ENCODE measurements around the gene MAP4K3. TPM values are rescaled to one million over a fixed set of nuclear protein-coding genes. Genes with fewer than 3 reads are reported as not detected.

The MAP4K3 gene
- total and polyA plus RNA-seq, 9 of the 15 experiments (the other 6 are each of a cell fraction or from before 2014, with no cell fraction given) = 3.1 to 30.0 (median 16.9) TPM

DNA sequence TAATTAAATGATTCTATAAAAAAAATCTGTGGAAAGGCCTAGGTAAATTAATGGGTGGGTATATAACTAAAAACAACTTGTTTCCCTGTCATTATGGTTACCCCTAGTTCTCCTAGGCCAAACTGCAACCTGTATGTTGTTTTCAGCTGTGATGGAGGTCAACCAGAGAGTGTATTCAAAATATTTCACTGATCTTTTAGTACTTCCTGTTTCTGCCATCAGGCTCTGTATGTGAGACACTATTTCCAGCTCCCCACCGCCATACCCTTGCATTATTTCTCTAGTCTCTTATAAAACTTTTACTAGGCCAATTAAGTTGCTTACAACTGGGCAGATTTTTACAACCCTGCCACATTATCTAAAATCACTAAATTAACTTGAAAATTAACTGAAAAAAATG is 172.4 kb downstream of the MAP4K3 start (continued):
- no peak for TF ChIP-seq ADNP (tag; IDR thresholded peaks at IDR 0.05)
- TF ChIP-seq SIX5 (IDR thresholded peaks at IDR 0.05; ENCODE audit: borderline replicate concordance in 1 of 2, insufficient read depth in 1 of 2, low read depth in 1 of 2, low read length in 2 of 2) = no peak
- TF ChIP-seq PCBP1 (IDR thresholded peaks at IDR 0.05; ENCODE audit: low read depth, low read length, poor library complexity, severe bottlenecking) = no peak
- no peak for TF ChIP-seq ZNF764 (CRISPR knock-in tag; IDR thresholded peaks at IDR 0.05; ENCODE audit: low read depth)
- no peak for TF ChIP-seq ZNF143 (CRISPR knock-in tag; IDR thresholded peaks at IDR 0.05)

DNA sequence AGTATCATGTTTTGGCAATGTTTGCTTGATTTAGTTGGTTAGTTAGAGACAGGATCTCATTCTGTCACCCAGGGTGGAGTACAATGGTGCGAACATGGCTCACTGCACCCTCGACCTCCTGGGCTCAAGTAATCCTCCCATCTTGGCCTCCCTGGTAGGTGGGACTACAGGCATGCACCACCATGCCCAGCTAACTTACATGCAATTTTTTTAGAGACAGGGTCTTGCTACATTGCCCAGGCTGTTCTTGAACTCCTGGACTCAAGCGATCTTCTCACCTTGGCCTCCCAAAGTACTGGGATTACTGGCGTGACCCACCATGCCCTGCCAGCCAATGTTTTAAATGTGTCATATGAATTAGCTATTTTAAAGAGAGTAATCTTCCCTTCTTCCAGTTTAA is 177.0 kb downstream of the MAP4K3 start:
- Histone ChIP-seq H2AFZ (ENCODE audit: low read depth, low read length) (no peak overlapping the region), H3K9me1 (ENCODE audit: control insufficient read depth, insufficient read depth, low read length) (no peaks in the 10 kb centered on the region), H3K4me2 (ENCODE audit: insufficient read depth, low read length) (no peak overlapping the region), H3K4me1 (replicated peaks in 1 of 2; ENCODE audit: control insufficient read depth in 2 of 2, insufficient read depth in 2 of 2, low read length in 2 of 2) (no peaks in the 10 kb centered on the region), H3K27ac (ENCODE audit: extremely low read depth, low read depth, low read length) (no peak overlapping the region), H3K9ac (ENCODE audit: insufficient read depth in 1 of 2, low read depth in 2 of 2, low read length in 2 of 2) (no peak overlapping the region), H3K4me3 (no peak overlapping the region), H3K9me3 (replicated peaks; ENCODE audit: control insufficient read depth, insufficient read depth, low read depth, low read length) (no peaks in the 10 kb centered on the region), H3K27me3 (ENCODE audit: control insufficient read depth in 2 of 2, insufficient read depth in 2 of 2, low read length in 2 of 2) (no peaks in the 10 kb centered on the region), H3K36me3 (ENCODE audit: control insufficient read depth, insufficient read depth, low read length) (peaks cover 63% of the 10 kb centered on the region), H3K79me2 (ENCODE audit: control insufficient read depth, insufficient read depth, low read length) (no peaks in the 10 kb centered on the region), H4K20me1 (replicated peaks; ENCODE audit: control insufficient read depth, insufficient read depth, low read length) (no peaks in the 10 kb centered on the region)
- BruUV-seq (replicated peaks) = no TSS peak
- CTCF ChIA-PET (ENCODE audit: low intra/inter-chr PET ratio) = no interaction called here
- ATAC-seq (no peak), DNase-seq (ENCODE audit: extremely low read depth in 1 of 4, low spot score in 3 of 4) (no peak), FAIRE-seq (no peak)
- WGBS (ENCODE audit: insufficient coverage, low coverage, missing lambda C conversion rate) = 87% methylated on average over 4 of the region's 4 CpGs
- in situ Hi-C loops (cut with MboI) = no loop called here
- POLR2A ChIA-PET = no interaction called here
- intact Hi-C loops (cut with micrococcal nuclease) = no loop called here
- no peak for TF ChIP-seq NR2F6 (CRISPR knock-in tag; IDR thresholded peaks at IDR 0.05)
- no peak for TF ChIP-seq SMARCA4 (IDR thresholded peaks at IDR 0.05)
- no peak for TF ChIP-seq CHD1 (IDR thresholded peaks at IDR 0.05; ENCODE audit: low read length)
- no peak for TF ChIP-seq SMARCC2 (IDR thresholded peaks at IDR 0.05; ENCODE audit: low read depth)
- TF ChIP-seq, protein P1, sequence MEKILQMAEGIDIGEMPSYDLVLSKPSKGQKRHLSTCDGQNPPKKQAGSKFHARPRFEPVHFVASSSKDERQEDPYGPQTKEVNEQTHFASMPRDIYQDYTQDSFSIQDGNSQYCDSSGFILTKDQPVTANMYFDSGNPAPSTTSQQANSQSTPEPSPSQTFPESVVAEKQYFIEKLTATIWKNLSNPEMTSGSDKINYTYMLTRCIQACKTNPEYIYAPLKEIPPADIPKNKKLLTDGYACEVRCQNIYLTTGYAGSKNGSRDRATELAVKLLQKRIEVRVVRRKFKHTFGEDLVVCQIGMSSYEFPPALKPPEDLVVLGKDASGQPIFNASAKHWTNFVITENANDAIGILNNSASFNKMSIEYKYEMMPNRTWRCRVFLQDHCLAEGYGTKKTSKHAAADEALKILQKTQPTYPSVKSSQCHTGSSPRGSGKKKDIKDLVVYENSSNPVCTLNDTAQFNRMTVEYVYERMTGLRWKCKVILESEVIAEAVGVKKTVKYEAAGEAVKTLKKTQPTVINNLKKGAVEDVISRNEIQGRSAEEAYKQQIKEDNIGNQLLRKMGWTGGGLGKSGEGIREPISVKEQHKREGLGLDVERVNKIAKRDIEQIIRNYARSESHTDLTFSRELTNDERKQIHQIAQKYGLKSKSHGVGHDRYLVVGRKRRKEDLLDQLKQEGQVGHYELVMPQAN (IDR thresholded peaks at IDR 0.05; ENCODE audit: borderline replicate concordance) = no peak
- no peak for TF ChIP-seq POLR3A (IDR thresholded peaks at IDR 0.05; ENCODE audit: borderline replicate concordance, extremely low read depth, insufficient read depth, insufficient read length)
- TF ChIP-seq, protein P2, sequence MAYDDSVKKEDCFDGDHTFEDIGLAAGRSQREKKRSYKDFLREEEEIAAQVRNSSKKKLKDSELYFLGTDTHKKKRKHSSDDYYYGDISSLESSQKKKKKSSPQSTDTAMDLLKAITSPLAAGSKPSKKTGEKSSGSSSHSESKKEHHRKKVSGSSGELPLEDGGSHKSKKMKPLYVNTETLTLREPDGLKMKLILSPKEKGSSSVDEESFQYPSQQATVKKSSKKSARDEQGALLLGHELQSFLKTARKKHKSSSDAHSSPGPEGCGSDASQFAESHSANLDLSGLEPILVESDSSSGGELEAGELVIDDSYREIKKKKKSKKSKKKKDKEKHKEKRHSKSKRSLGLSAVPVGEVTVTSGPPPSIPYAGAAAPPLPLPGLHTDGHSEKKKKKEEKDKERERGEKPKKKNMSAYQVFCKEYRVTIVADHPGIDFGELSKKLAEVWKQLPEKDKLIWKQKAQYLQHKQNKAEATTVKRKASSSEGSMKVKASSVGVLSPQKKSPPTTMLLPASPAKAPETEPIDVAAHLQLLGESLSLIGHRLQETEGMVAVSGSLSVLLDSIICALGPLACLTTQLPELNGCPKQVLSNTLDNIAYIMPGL (CRISPR knock-in tag; IDR thresholded peaks at IDR 0.05) = no peak
- TF ChIP-seq XRCC4 (IDR thresholded peaks at IDR 0.05; ENCODE audit: extremely low read depth, insufficient read depth, insufficient read length) = no peak
- TF ChIP-seq TAF15 (IDR thresholded peaks at IDR 0.05; ENCODE audit: low read depth, low read length) = no peak
